ENCODE data around the gene ARHGAP28.

The ARHGAP28 gene

GRCh38 chr18:6874315-6874714, 144.8 kb downstream of the ARHGAP28 start:
- no peak for DNase-seq (ENCODE audit: low read depth)

DNA sequence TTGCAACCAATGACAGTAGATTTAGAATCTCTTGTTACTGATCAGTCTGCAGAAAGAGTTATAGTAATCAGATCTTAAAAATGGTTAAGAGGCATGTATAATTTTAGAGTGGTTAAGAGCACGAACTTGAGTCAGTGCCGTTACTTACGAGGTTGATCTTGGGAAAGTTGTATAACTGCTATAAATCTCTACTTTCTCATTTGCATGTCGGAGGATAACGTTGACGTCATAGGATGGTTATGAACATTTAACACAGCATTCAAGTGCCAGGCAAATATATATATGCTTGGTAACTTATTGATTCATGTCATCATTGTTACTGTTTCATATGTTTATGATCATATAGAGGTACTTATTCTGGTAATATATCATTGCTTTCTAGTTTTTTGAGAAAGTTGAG, 146.2 kb downstream of the ARHGAP28 start:
- no peak for DNase-seq (ENCODE audit: low read depth)

DNA sequence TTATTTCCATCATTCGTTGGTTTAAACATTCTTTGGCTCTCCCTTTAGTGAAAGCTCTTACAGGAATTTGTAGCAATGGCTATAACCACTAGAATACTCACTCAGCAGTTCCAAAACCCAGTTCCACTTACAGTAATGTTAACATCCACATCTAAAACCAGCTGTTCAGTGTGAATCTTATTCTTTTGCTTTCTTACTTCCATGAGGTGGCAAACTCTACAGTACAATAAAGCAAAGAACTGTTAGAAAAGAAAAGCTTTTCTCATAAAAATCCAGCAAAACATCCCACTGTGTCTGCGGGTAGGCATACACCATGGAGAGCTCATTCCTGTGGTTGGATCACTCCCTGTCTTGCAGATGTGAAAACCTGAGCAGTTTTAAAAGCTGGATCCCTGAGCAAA, 147.1 kb downstream of the ARHGAP28 start:
- DNase-seq (ENCODE audit: low read depth) = no peak

GRCh38 chr18:6877288-6877687, 147.8 kb downstream of the ARHGAP28 start:
- no peak for DNase-seq (ENCODE audit: low read depth)

GRCh38 chr18:6878556-6879297, 149.2 kb downstream of the ARHGAP28 start:
- no peak for DNase-seq (ENCODE audit: low read depth)

DNA sequence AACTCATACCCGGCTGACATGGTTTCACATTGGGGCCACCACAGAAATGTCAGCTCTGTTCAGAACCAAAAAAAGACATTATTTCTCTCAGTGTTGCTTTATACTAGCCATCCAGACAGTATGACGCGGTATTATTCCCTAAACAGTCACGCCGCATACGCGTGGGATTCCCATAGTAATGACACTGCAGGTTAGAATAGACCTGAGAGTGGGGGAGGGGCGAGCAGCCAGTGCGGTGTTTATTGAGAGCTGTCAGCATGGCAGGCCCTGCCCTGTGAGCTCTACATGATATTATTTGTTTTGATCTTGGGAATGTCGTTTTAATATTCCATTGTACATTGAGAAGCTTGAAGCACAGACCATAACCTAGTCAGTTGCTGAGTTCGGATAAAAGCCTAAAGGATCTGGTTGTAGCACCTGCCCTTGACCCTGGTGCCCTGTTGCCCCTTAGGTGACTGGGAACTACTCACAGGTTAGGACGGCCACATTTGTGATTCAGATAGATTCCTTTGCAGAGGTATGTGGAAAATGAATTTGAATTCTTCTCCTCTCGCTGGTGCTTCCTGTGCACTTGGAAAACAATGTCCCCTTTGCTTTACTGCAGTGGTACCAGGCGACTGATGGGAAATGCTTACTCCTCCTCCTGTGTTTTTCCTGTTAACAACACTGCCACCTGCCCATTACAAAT, 150.1 kb downstream of the ARHGAP28 start:
- DNase-seq (ENCODE audit: low read depth) = no peak

DNA sequence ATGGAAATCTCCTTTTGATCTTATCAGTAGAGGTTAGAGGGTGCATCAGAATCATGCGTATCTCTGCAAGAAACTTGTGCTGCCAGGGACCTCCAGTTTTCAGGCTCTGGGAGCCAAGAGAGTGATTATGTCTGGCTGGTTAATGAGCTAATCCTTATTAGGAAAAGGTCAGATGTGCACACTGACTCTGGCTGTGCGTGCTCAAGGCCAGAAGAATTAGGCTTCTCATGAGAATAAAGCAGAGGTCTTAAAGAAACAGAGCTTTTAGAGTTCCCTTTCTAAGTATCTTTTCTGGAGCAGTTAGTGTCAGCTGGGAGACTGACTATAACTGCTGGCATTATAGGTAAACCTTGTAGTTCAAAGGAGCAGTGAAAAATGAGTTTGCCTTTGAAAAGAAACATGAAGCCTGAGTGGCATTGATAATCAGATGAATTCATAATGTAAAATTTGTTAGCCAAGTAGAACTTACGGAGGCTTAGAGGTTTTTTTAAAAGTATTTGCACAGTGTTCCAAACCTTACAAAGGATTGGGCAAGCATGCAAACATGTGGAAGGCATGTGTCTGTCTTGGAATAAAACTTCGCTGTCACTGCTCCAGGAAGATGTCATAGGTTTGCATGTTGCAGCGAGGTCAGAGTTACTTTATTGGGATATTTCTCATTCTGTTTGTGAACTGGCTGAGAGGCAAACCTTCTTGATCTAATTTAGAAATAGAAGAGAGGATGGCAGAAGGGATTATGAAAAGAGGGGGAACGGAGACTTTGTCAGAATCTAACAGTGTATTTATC, 151.7 kb downstream of the ARHGAP28 start:
- no peak for DNase-seq (ENCODE audit: low read depth)

- no peak for DNase-seq (ENCODE audit: low read depth)
Measured at GRCh38 chr18:6882401-6882800, 152.9 kb downstream of the ARHGAP28 start.

DNA sequence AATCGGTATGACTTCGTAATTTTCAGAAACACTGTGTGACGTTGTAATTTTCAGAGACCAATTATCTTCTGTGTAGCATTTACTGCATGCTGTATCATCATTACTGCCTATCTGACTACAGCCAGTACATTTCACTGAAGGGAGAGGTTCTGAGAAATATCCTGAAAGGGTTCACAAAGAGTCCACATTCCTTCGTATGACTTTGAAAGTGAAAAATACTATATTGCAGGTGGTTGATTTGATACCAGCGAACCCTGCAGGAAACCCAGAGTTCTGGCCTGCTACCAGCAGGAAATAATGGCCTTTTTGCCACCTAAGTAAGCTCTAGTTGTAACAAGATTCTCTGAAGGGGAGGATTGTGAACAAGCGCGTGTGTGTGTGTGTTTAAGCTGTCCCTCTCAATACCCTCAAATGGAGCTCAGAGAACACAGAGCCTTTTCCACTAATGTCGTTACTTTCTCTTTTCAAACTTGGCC, 155.5 kb downstream of the ARHGAP28 start:
- no peak for DNase-seq (ENCODE audit: low read depth)

DNA sequence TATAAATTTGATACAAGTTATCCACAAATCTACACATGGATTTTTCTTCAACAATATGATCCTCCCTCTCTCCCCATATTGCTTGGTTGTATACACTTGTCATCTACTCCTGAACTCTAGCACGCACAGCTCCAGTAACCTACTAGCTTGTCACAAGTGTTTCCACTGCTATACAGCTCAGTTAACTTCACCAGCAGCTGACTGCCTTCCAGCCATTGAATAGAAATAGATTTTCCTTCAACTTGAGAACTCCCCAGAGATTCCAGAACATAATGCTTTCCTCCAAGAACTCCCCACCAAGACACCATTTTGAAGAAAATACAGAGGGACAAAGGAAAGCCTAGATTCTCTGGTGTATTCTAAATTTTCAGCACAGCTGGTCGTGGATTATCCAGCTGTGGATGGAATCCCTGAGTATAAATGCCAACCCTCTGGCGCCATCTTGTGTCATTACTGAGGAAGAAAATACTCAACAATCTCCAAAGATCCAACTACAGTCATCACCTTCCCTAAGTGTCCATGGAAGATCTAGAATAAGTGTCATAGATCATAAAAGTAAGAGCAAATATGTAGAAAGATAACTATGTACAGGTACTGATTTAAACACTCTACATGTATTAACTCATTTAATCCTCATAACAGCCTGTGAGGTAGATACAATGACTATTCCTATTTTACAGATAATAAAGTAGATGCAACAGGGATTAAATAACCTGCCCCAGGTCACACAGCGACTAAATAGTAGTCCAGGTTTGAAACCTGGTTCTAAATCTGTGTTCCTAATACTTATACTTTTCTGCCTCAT, 156.7 kb downstream of the ARHGAP28 start:
- no peak for DNase-seq (ENCODE audit: low read depth)

DNA sequence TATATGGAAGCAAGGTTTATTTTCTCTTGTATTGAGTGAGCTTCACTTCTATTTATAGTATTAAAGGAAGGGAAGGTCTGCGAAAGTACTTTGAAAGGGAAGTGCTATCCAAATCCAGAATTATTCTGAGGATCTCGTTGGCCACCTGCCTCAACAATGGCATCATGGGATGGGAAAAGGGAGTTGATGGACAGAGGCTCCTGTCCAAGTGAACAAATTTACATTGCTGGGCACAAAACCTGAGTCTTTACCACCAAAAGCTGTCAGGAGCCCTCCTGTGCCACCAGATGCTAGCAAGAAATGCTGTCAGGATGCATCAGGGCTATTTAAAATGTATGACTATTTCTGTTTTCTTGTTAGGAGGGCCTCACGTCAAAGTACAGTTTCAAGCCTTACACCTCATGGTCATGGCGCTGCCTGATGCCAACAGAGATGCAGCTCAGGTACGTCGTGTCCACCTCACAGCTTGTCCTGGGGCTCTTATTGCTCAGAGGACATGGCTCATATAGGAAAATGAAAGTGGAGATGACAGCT, 157.3 kb downstream of the ARHGAP28 start:
- no peak for DNase-seq (ENCODE audit: low read depth)

GRCh38 chr18:6891788-6892187, 162.3 kb downstream of the ARHGAP28 start:
- no peak for DNase-seq (ENCODE audit: low read depth)

DNA sequence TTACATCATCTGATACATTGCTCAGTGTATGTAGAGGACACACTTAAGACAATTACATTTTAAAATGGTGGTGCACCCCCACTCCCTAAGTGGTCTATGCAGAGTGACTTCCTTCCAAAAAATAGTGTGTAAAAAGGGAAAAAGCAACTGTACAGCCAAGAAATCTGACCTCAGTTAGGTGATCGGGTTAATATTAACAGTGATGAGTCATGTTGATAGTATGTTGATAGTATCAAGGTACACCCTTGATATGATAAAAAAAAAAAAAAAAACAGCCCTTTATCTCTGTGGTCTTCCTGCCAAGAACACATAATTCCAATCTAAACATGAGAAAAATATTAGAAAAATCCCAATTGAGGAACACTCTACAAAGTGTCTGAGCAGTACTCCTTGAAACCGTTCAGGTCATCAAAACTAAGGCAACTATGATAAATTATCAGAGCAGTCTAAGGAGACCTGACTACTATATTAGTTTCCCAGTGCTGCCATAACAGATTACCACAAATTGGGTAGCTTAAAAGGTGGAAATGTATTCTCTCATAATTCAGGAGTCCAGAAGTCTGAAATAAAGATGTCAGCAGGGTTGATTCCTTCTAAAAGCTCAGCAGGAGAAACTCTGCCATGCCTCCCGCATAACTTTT, 171.9 kb downstream of the ARHGAP28 start:
- no peak for DNase-seq (ENCODE audit: low read depth)

DNA sequence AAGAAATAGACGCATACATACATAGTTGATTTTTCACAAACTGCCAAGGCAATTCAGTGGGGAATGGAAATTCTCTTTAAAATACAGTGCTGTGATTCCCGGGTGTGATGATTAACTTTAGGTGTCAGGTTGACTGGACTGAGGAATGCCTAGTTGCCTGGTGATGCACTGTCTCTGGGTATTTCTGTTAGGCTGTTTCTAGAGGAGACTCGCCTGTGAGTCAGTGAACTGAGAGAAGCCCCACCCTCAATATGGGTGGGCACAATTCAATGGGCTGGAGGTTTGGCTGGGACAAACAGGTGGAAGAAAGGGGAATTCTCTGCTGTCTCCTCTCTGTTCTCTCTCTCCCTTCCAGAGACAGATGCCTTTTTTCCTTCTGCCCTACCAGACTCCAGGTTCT, 187.6 kb downstream of the ARHGAP28 start:
- DNase-seq (ENCODE audit: low read depth) = no peak

DNA sequence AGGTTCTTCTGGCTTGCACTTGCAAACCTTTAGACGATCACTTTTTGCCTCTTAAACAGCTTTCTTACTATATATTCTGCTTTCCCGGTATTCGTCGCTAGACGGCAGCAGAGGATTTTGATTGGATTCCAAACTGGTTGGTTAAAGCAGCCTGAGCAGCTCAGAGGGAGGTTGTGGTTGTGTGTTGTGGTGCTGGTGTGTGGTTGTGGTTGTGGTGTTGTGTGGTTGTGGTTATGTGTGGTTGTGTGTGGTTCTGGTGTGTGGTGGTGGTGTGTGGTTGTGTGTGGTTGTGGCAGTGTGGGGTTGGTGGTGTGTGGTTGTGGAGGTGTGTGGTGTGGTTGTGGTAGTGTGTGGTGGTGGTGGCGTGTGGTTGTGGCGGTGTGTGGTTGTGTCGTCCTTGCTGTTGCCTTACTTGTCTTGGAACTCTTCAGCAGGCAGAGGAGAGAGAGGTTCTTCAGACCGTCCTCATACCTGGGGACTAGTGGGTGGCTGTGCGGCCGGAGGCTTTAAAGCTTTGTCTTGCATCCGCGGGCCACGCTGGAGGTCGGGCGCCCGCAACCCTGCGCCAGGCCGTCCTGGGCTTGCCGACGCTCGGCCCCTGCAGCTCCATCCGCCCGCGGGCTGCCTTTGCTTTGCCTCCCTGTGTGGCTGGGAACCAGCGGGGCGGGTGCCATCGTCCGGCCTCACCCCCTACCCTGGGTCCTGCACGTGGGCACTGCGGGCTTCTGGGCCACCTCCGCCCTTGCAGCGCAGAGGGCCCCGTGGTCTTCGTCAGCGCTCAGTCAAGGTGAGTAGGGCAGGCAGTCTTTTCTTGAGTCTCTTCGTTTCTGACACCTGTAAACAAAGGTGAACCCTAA, 190.8 kb downstream of the ARHGAP28 start:
- no peak for DNase-seq (ENCODE audit: low read depth)

- no peak for DNase-seq (ENCODE audit: low read depth)
Measured at GRCh38 chr18:6921571-6921970, 192.1 kb downstream of the ARHGAP28 start.

- no peak for DNase-seq (ENCODE audit: low read depth)
Measured at GRCh38 chr18:6923220-6923619, 193.7 kb downstream of the ARHGAP28 start.

DNA sequence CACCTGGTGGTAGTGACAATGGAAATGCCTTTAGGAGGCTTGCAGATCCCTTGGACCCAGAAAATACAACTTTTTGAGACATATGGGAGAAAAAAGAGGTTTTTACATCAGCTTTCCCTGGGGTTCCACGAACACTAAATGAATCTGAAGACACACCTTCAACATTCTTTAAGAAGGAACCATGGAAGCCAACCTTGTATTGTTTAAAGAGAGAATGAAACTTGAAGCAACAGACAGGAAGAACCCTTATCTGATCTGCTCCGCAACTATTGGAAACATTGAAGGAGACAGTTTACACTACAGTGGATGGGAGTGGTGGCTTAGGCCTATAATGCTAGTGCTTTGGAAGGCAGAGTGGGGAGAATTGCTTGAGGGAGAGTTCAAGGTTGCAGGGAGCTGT, 197.6 kb downstream of the ARHGAP28 start:
- DNase-seq (ENCODE audit: low read depth) = no peak

GRCh38 chr18:6928359-6928758, 198.8 kb downstream of the ARHGAP28 start:
- no peak for DNase-seq (ENCODE audit: low read depth)
